ENCODE data around the gene WWOX. TPM values are rescaled to one million over a fixed set of nuclear protein-coding genes. Genes with fewer than 3 reads are reported as not detected.

WWOX gene
- total and polyA plus RNA-seq, 2 of the 13 experiments (the other 11 are each of a cell fraction or from before 2014, with no cell fraction given): 9.1 to 37.4 TPM

DNA sequence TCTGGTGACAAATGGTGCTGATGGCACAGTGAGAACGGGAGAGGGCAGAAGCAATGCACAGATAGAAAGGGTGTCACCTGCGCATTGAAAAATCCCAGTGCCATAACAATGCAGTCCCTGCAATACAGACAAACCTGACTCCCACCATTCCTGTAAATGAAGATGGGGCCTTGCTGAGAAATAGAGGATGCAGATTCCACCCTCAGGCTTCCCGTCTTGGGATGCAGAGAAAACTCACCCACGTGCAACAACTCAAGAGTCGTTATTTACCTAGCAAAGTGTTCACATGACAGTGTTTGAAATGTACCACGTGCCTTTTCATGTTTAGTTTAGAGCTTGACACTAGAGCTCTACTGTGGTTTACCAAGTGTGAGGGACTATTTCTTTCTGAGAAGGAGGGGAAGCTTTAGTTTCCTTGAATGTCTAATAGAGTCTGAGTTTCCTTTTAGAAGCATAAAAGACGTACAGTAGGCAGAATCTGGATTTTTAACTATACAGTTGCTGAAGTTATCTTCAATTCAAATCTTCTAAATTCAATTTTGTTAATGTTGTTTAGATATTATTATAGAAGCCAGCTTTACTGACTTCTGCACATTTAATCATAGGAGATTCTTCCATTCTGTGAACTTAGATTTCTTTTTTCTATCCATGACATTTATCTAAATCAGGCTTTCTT lies 35.6 kb downstream of the WWOX start (continued):
- no peak for TF ChIP-seq NFATC3 (CRISPR knock-in tag; IDR thresholded peaks at IDR 0.05)
- TF ChIP-seq PITX1 (CRISPR knock-in tag; IDR thresholded peaks at IDR 0.05): 0 out of 2 replicates have a peak, but pooled peaks have one; percentile 18
- TF ChIP-seq ZNF274 (CRISPR knock-in tag; IDR thresholded peaks at IDR 0.05): no peak
- TF ChIP-seq, protein P1, sequence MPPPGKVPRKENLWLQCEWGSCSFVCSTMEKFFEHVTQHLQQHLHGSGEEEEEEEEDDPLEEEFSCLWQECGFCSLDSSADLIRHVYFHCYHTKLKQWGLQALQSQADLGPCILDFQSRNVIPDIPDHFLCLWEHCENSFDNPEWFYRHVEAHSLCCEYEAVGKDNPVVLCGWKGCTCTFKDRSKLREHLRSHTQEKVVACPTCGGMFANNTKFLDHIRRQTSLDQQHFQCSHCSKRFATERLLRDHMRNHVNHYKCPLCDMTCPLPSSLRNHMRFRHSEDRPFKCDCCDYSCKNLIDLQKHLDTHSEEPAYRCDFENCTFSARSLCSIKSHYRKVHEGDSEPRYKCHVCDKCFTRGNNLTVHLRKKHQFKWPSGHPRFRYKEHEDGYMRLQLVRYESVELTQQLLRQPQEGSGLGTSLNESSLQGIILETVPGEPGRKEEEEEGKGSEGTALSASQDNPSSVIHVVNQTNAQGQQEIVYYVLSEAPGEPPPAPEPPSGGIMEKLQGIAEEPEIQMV (CRISPR knock-in tag; IDR thresholded peaks at IDR 0.05; ENCODE audit: low read depth): no peak
- TF ChIP-seq, protein P2, sequence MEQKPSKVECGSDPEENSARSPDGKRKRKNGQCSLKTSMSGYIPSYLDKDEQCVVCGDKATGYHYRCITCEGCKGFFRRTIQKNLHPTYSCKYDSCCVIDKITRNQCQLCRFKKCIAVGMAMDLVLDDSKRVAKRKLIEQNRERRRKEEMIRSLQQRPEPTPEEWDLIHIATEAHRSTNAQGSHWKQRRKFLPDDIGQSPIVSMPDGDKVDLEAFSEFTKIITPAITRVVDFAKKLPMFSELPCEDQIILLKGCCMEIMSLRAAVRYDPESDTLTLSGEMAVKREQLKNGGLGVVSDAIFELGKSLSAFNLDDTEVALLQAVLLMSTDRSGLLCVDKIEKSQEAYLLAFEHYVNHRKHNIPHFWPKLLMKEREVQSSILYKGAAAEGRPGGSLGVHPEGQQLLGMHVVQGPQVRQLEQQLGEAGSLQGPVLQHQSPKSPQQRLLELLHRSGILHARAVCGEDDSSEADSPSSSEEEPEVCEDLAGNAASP (CRISPR knock-in tag; IDR thresholded peaks at IDR 0.05; ENCODE audit: borderline replicate concordance): peak; percentile 12; the same call in 1 of the 2 replicates
- TF ChIP-seq, protein P3, sequence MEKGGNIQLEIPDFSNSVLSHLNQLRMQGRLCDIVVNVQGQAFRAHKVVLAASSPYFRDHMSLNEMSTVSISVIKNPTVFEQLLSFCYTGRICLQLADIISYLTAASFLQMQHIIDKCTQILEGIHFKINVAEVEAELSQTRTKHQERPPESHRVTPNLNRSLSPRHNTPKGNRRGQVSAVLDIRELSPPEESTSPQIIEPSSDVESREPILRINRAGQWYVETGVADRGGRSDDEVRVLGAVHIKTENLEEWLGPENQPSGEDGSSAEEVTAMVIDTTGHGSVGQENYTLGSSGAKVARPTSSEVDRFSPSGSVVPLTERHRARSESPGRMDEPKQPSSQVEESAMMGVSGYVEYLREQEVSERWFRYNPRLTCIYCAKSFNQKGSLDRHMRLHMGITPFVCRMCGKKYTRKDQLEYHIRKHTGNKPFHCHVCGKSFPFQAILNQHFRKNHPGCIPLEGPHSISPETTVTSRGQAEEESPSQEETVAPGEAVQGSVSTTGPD (CRISPR knock-in tag; IDR thresholded peaks at IDR 0.05): no peak
- TF ChIP-seq TFAP4 (IDR thresholded peaks at IDR 0.05; ENCODE audit: borderline replicate concordance, low read depth): no peak
- TF ChIP-seq TGIF2 (CRISPR knock-in tag; IDR thresholded peaks at IDR 0.05): peak; percentile 70; the same call in 1 of the 2 replicates
- TF ChIP-seq ZNF235 (CRISPR knock-in tag; IDR thresholded peaks at IDR 0.05; ENCODE audit: borderline replicate concordance): no peak
- TF ChIP-seq HOMEZ (CRISPR knock-in tag; IDR thresholded peaks at IDR 0.05; ENCODE audit: low read depth): 0 out of 2 replicates have a peak, but pooled peaks have one; percentile 18
- TF ChIP-seq HNF4A (CRISPR knock-in tag; IDR thresholded peaks at IDR 0.05): no peak; the same call in 1 of the 2 replicates
- no peak for TF ChIP-seq TMF1 (CRISPR knock-in tag; IDR thresholded peaks at IDR 0.05; ENCODE audit: low read depth)
- TF ChIP-seq ZNF331 (CRISPR knock-in tag; IDR thresholded peaks at IDR 0.05): peak; percentile 77; the same call in 1 of the 2 replicates
- no peak for TF ChIP-seq EEA1 (CRISPR knock-in tag; IDR thresholded peaks at IDR 0.05; ENCODE audit: borderline replicate concordance)
